HG03342 (cell line): Measurements from ENCODE around the gene PITPNC1.
"Not testable (repeated sequence)": the region's sequence is repeated elsewhere in the genome, so short reads cannot be mapped to it uniquely, and the experiment has no call there.

Source experiments
- ATAC-seq: cut with Tn5 transposase; IDR thresholded peaks from one replicate; pipeline ENCODE4 v1.9.1; 2021; ENCODE audit warnings: mild to moderate bottlenecking, moderate library complexity; ENCODE audit not compliant: unreplicated experiment

The PITPNC1 gene

DNA sequence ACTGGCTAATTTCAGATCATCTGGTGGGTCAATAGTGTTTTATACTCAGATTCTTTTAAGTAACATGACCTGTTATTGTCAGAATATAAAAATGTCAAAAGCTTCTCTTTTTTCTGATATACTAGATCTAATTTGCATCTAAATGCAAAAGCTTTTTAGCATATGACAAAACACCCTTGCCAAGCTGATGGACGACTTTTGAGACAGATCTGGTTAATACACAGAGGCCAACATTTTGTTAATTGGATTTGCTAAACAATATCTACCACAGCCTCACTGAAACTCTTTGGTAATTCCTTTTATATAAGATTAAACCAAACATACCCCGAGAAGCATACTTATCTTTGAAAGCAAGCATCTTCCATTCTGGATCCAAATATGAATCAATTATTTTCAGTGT lies 330.4 kb downstream of the PITPNC1 start:
- no peak for ATAC-seq

DNA sequence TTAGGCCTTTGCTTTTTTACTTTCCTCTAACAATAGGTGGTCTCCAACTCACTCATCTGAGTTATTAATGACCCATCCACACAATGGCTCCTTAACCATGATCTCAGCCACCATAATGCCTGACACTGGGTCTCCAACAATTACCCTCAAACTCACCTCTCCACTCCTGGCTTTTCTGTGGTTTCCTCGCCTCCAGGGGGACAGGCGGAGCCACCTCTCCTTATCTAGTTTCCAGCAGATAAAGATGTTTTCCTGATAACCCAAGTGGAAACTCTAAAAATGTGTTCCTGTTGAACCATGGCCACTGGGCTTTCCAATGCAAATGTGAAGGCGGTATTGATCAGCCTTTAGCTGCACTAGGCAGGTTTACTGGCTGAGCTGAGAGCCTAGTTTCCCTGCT lies 331.3 kb downstream of the PITPNC1 start:
- ATAC-seq, result no peak

DNA sequence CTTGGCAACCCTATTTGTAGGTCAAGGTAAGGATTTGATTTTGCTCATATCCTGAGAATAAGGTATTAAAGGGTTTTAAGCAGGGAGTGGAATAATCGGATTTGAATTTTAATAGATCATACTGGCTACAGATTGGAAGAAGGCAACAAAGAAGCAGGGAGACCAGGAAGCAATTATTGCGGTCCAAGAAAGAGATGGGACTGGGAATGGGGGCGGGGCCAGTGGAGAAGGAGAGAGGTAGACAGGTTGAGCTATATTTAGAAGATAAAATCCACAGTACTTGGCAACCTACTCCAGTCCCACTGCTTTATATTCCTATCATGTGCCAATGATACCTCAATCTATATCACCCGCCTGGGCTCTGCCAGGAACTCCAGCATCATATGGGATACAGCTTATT lies 334.8 kb downstream of the PITPNC1 start:
- no peak for ATAC-seq

DNA sequence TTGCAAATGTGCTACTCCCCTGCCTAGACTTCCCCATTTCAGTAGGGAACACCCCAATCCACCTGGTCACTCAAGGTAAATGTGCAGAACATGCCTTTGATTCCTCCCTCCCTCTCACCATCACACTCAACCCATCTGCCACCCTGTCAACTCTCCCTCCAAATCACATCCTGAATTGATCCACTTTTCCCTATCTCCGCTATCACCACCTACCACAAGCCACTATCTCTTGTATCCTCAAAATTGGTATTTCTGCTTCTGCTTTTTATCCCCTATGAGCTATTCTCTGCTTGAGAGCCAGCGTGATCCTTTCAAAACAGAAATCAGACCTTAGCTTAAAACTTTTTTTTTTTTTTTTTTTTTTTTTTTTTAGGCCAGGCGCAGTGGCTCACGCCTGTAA lies 335.3 kb downstream of the PITPNC1 start:
- ATAC-seq, result no peak

DNA sequence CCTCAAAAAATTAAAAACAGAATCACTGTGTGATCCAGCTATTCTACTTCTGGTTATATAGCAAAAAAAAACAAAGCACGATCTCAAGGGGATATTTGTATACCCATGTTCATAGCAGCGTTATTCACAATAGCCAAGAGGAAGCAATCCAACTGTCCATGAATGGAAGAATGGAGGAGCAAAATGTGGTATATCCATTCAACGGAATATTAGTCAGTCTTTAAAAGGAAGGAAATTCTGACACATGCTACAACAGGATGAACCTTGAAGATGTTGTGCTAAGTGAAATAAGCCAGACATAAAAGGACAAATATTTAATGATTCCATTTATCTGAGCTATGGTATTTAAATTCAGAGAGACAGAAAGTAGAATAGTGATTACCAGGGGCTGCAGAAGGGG lies 336.1 kb downstream of the PITPNC1 start:
- ATAC-seq, result no peak

DNA sequence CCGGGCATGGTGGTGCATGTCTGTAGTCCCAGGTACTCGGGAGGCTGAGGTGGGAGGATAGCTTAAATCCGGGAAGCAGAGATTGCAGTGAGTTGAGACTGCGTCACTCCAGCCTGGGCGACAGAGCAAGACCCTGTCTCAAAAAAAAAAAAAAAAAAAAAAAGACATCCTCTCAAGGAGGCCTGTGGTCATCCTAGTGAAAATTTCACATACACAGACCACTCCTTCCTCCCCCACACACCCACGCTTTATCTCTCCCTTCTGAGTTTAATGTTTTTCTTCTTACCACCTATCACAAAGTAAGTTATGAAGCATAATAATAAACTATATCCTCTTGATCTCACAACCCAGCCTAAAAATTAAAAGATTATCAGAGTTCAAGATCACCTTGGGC lies 339.3 kb downstream of the PITPNC1 start:
- ATAC-seq, result no peak

DNA sequence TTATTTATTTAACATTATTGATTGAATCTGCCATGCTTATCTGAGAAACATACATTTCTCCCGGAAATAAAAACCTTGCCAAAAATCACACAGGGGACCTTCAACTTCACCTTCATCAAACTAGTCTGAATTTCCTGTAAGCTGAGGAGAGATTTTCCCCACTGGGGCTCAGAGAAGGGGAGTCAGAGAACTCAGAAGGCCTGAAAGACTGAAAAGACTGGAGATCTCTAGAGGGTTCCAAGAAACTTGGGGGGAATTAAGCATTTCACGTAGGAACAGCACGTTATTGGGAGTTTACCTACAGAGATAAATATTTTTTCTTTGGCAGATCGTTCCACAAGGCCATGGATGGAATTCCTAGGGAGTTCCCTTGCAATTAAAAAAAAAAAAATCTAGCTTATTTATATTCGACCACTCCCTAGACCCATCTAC lies 340.1 kb downstream of the PITPNC1 start:
- no peak for ATAC-seq

DNA sequence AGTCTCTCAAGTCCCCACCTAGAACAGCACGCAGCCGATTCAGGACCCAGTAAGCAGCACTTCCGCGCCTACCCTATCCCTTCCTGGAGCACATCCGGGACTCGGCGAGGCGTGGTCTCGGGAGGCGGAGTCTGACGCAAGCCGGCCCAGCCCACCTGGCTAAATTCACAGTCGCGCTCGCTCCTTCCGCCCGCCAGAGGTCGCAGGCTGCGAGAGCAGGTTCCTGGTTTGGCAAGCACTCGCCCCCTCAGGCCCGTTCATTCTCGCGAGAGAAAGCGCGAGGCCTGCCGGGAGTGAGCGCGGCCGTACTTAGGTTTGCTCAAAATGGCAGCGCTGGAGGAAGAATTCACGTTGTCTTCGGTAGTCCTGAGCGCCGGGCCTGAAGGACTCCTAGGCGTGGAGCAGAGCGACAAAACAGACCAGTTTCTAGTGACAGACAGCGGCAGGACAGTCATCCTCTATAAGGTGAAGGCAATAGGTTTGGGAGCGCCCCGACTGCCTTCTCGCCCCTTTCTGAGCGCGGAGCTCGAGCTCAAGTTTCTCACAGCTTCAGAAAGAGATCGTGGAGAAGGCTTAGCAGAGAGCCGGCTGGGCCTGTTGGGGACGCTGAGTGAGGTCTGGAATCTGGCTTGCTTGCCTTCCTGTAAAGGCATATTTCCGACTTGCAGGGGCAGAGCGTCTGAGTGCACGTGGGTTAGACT lies 340.7 kb downstream of the PITPNC1 start, which contains the start of gene NOL11:
Gene NOL11 (plus strand): TSS at position 313 of the 701 bp plus-strand sequence. CDS start 12 bp downstream, at position 325.
- ATAC-seq, result peak; percentile 97

DNA sequence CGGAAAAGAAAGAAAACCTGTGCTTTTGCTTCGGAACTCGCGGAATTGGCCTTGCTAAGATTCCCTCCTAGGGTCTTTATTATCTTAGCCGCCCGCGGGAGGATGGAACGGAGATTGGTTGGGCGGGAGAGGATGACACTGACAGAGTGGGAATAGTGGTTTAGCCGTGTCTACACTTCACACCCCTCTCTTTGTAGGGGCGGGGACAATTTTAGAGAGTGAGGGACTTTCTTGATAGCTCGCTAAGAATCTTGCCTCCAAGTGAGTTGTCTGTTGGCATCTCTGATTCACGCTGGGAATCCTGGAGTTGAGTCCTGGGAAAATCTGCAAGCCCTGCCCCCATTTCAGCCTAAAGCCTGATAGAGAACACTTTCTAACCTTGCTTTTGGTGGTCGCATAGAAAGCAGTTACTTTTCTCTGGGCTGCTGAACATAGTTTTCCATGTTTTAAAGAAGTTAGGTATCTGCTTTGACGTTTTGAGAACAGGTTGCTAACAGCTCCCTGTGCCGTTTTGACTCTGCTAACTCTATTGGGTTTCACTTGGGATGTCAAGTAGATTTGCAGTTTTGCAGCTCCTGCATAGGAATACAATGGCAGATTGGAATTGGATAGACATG lies 341.4 kb downstream of the PITPNC1 start:
- no peak for ATAC-seq

DNA sequence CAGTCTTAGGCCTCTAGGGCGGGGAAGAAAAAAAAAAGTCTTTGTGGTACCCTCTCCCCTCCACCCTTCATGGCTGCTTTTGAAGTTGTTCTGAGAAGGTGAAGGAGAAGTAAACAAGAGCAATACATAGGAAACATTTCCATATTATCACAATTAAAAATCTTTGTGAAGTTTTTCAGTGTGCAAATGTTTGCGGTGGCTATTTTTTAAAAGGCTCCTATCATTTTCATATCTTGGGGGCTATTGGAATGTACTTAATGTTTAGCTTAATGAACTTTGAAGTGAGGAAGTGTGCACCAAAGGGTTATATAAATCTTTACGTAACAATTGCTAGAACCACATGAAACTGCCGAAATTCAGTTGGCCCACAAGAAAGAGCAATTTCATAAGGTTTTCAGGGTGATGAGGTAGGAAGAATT lies 348.3 kb downstream of the PITPNC1 start:
- ATAC-seq, result no peak

DNA sequence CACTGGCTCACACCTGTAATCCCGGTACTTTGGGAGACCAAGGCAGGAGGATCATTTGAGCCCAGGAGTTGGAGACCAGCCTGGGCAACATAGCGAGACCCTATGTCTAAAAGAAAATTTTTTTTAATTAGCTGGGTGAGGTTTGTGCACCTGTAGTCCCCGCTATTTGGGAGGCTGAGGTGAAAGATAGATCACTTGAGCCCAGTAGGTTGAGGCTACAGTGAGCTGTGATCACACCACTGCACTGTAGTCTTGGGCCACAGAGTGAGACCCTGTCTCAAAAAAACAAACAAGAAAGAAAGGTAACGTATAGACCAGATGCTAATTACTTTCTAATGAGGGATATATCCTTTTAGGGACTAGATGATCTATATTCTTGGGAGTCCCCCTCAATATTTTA lies 348.7 kb downstream of the PITPNC1 start:
- no peak for ATAC-seq

DNA sequence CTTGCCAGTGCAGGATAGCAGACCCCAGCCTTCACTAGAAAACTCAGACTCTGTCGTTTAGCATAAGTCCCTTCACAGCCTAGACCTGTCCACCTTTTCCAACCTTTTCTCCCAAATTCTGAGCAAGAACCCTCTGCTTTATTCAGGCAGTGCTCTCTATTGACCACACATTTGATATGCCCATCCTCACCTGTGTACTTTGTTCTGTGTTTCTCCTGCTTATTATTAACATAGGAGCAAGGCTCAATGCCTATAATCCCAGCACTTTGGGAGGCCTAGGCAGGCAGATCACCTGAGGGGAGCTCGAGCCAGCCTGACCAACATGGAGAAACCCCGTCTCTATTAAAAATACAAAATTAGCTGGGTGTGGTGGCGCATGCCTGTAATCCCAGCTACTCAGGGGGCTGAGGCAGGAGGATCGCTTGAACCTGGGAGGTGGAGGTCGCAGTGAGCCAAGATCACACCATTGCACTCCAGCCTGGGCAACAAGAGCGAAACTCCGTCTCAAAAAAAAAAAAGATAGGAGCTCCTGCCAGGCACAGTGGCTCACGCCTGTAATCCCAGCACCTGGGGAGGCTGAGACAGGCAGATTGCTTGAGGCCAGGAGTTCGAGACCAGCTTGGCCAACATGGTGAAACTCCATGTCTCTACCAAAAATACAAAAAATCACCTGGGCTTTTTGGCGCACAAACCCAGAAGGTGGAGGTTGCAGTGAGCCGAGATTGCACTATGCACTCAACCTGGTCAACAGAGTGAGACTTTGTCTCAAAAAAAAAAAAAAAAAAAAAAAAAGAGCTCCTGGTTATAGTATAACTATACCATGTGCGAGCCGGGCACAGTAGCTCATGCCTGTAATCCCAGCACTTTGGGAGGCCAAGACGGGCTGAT lies 350.3 kb downstream of the PITPNC1 start:
- not testable (repeated sequence) for ATAC-seq

DNA sequence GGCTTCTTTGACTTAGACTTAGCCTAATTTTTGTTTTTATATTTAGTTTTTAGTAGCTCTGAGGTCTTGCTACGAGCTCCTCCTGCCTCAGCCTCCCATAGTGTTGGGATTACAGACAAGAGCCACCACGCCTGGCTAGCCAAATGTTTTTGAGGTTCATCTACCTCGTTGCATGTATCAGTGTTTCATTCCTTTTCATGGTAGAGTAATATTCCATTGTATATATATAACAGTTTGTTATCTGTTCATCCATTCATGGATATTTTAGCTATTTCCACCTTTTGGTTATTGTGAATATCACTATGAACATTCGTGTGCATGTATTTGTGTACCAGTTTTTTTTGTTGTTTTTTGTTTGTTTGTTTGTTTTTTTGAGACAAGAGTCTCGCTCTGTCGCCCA lies 352.8 kb downstream of the PITPNC1 start:
- no peak for ATAC-seq

DNA sequence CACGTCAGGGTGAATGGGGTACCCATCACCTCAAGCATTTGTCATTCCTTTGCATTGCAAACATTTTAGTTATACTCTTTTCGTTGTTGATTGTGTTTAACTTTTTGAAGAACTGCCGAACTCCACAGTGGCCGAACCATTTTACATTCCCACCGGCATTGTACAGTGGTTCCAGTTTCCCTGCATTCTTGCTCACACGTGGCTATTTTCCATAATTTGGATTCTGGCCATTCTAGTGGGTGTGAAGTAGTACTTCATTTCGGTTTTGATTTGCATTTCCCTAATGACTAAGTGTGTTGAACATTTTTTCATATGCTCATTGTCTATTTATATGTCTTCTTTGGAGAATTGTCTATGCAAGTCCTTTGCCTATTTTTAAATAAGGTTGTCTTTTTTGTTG lies 353.6 kb downstream of the PITPNC1 start:
- ATAC-seq, result no peak

DNA sequence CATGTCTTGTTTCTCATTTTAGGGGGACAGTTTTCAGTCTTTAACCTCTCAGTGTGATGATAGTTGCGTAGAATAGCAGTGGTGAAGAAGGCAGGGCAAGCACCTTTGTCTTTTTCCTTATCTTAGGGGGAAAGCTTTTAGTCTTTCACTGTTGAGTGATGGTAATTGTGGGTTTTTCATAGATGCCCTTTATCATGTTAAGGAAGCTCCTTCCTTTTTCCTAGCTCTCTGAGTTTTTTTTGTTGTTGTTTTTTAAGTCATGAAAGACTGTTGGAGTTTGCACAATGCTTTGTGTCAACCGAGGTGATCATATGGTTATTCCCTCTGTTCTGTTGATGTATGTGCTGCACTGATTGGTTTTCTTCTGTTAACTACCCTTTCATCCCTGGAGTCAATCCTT lies 356.4 kb downstream of the PITPNC1 start:
- ATAC-seq, result no peak

DNA sequence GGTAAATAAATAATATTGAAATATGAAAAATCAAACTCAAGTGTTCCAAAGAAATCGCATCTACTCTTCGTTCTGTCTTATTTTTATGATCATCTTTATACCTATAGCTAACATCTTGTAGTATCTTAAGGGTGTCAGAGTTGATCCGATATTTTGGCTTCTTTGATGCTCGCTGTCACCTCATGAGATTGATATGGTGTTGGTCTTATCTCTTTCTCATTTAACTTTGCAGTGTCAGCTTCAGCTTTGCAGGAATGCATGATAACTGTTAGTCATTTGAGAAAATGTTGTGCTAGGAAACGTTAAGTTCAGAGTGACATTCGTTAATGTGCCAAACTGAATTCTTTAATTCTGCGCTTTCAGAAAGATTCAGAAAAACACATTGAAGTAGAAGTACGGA lies 360.1 kb downstream of the PITPNC1 start:
- ATAC-seq, result no peak

DNA sequence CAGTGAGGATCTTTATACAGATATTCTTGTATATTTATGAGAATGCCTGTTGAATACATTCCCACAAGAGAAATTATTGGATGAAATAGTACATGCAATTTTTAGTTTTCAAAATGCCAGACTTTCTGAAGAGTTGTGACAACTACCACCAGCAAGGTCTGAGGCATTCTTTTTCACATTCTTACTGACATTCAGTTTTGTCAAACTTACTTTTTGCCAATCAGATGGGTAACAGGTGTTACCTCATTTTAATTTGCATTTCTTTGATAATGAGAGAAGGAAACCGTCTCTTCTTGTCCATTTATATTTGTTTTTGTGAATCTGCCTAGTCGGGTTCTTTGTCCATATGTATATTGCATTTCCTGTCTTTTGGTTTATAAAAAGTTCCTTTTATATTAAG lies 364.9 kb downstream of the PITPNC1 start:
- ATAC-seq, result no peak
